ENCODE results near the gene TCF12. TPM values are rescaled to one million over a fixed set of nuclear protein-coding genes. Genes with fewer than 3 reads are reported as not detected.

Gene TCF12
- total and polyA plus RNA-seq, 5 donors from 2014 or later: 45.7 to 83.7 (median 68.2) TPM

GRCh38 chr15:57324944-57325679, 406.7 kb downstream of the TCF12 start:
- no peaks in the 10 kb centered on the region for H3K36me3 Mint-ChIP-seq

GRCh38 chr15:57326196-57326595, 407.8 kb downstream of the TCF12 start:
- Mint-ChIP-seq H3K4me3 (no peak overlapping the region), H3K27me3 (peaks cover 8% of the 10 kb centered on the region), H3K27ac (no peak overlapping the region), H3K4me1 (peaks cover 0 to 9% (median 1%) of the 10 kb centered on the region in 4 donors), H3K9me3 (peaks cover 0 to 2% (median 0%) of the 10 kb centered on the region in 7 donors), H3K36me3 (no peaks in the 10 kb centered on the region)
- Histone ChIP-seq H3K4me1 (ENCODE audit: control insufficient read depth, insufficient read depth, low read length, poor library complexity, severe bottlenecking) (no peaks in the 10 kb centered on the region), H3K27ac (ENCODE audit: insufficient read depth, low read length, poor library complexity, severe bottlenecking) (no peak overlapping the region), H3K36me3 (ENCODE audit: control insufficient read depth, insufficient read depth, low read length) (no peaks in the 10 kb centered on the region), H3K9me3 (ENCODE audit: control insufficient read depth in 2 of 2, low read length in 2 of 2) (no peaks in the 10 kb centered on the region), H3K27me3 (ENCODE audit: control insufficient read depth, insufficient read depth, low read length) (no peaks in the 10 kb centered on the region), H3K4me3 (ENCODE audit: low read depth, low read length) (no peak overlapping the region)
- no peak for DNase-seq
- ATAC-seq (ENCODE audit: low read depth in 2 of 2): no peak

More at GRCh38 chr15:57324944-57325679, 406.7 kb downstream of the TCF12 start:
- Mint-ChIP-seq H3K27me3 (peaks cover 8% of the 10 kb centered on the region), H3K27ac (no peak overlapping the region), H3K4me1 (peaks cover 0 to 9% (median 1%) of the 10 kb centered on the region in 4 donors), H3K9me3 (peaks cover 0 to 2% (median 0%) of the 10 kb centered on the region in 7 donors), H3K4me3 (peak overlapping the region in 1 of 4 donors; percentile 15)
- no peaks in the 10 kb centered on the region for H3K4me1 ChIP-seq (ENCODE audit: control insufficient read depth, insufficient read depth, low read length, poor library complexity, severe bottlenecking)
- H3K4me3 ChIP-seq (ENCODE audit: low read depth, low read length): no peak overlapping the region
- no peak for ATAC-seq (ENCODE audit: low read depth in 2 of 2)
- no peak for DNase-seq
- no peaks in the 10 kb centered on the region for H3K36me3 ChIP-seq (ENCODE audit: control insufficient read depth, insufficient read depth, low read length)
- no peaks in the 10 kb centered on the region for H3K27me3 ChIP-seq (ENCODE audit: control insufficient read depth, insufficient read depth, low read length)
- no peak overlapping the region for H3K27ac ChIP-seq (ENCODE audit: insufficient read depth, low read length, poor library complexity, severe bottlenecking)
- H3K9me3 ChIP-seq (ENCODE audit: control insufficient read depth in 2 of 2, low read length in 2 of 2): no peaks in the 10 kb centered on the region

- no peak overlapping the region for H3K27ac Mint-ChIP-seq
- Histone ChIP-seq H3K36me3 (ENCODE audit: control insufficient read depth, insufficient read depth, low read length) (no peaks in the 10 kb centered on the region), H3K27me3 (ENCODE audit: control insufficient read depth, insufficient read depth, low read length) (no peaks in the 10 kb centered on the region), H3K9me3 (ENCODE audit: control insufficient read depth in 2 of 2, low read length in 2 of 2) (no peaks in the 10 kb centered on the region), H3K27ac (ENCODE audit: insufficient read depth, low read length, poor library complexity, severe bottlenecking) (no peak overlapping the region), H3K4me1 (ENCODE audit: control insufficient read depth, insufficient read depth, low read length, poor library complexity, severe bottlenecking) (no peaks in the 10 kb centered on the region), H3K4me3 (ENCODE audit: low read depth, low read length) (no peak overlapping the region)
- peaks cover 0 to 9% (median 1%) of the 10 kb centered on the region in 4 donors for H3K4me1 Mint-ChIP-seq
- no peak for DNase-seq
- peaks cover 8% of the 10 kb centered on the region for H3K27me3 Mint-ChIP-seq
- ATAC-seq (ENCODE audit: low read depth in 2 of 2): no peak
- no peak overlapping the region for H3K4me3 Mint-ChIP-seq
- H3K9me3 Mint-ChIP-seq: peaks cover 0 to 2% (median 0%) of the 10 kb centered on the region in 7 donors
- no peaks in the 10 kb centered on the region for H3K36me3 Mint-ChIP-seq
Observed at GRCh38 chr15:57327985-57328471, 409.6 kb downstream of the TCF12 start.

GRCh38 chr15:57328479-57328878, 410.0 kb downstream of the TCF12 start:
- Mint-ChIP-seq H3K9me3 (peaks cover 0 to 2% (median 0%) of the 10 kb centered on the region in 7 donors), H3K36me3 (no peaks in the 10 kb centered on the region), H3K4me3 (no peak overlapping the region), H3K27ac (no peak overlapping the region), H3K27me3 (peaks cover 8% of the 10 kb centered on the region), H3K4me1 (peaks cover 0 to 9% (median 1%) of the 10 kb centered on the region in 4 donors)
- Histone ChIP-seq H3K9me3 (ENCODE audit: control insufficient read depth in 2 of 2, low read length in 2 of 2) (no peaks in the 10 kb centered on the region), H3K4me3 (ENCODE audit: low read depth, low read length) (no peak overlapping the region), H3K27ac (ENCODE audit: insufficient read depth, low read length, poor library complexity, severe bottlenecking) (no peak overlapping the region), H3K36me3 (ENCODE audit: control insufficient read depth, insufficient read depth, low read length) (no peaks in the 10 kb centered on the region), H3K4me1 (ENCODE audit: control insufficient read depth, insufficient read depth, low read length, poor library complexity, severe bottlenecking) (no peaks in the 10 kb centered on the region), H3K27me3 (ENCODE audit: control insufficient read depth, insufficient read depth, low read length) (no peaks in the 10 kb centered on the region)
- DNase-seq (no peak), ATAC-seq (ENCODE audit: low read depth in 2 of 2) (no peak)

GRCh38 chr15:57328897-57329296, 410.5 kb downstream of the TCF12 start:
- Histone ChIP-seq H3K4me3 (ENCODE audit: low read depth, low read length) (no peak overlapping the region), H3K36me3 (ENCODE audit: control insufficient read depth, insufficient read depth, low read length) (no peaks in the 10 kb centered on the region), H3K27ac (ENCODE audit: insufficient read depth, low read length, poor library complexity, severe bottlenecking) (no peak overlapping the region), H3K9me3 (ENCODE audit: control insufficient read depth in 2 of 2, low read length in 2 of 2) (no peaks in the 10 kb centered on the region), H3K27me3 (ENCODE audit: control insufficient read depth, insufficient read depth, low read length) (no peaks in the 10 kb centered on the region), H3K4me1 (ENCODE audit: control insufficient read depth, insufficient read depth, low read length, poor library complexity, severe bottlenecking) (no peaks in the 10 kb centered on the region)
- H3K36me3 Mint-ChIP-seq: no peaks in the 10 kb centered on the region
- no peak overlapping the region for H3K4me3 Mint-ChIP-seq
- peaks cover 0 to 2% (median 0%) of the 10 kb centered on the region in 7 donors for H3K9me3 Mint-ChIP-seq
- ATAC-seq (ENCODE audit: low read depth in 2 of 2): no peak
- H3K27ac Mint-ChIP-seq: no peak overlapping the region
- DNase-seq: no peak
- H3K27me3 Mint-ChIP-seq: peaks cover 9% of the 10 kb centered on the region
- H3K4me1 Mint-ChIP-seq: peaks cover 0 to 5% (median 1%) of the 10 kb centered on the region in 4 donors

GRCh38 chr15:57329582-57330367, 411.3 kb downstream of the TCF12 start:
- Mint-ChIP-seq H3K4me1 (peaks cover 0 to 2% (median under 1%) of the 10 kb centered on the region in 4 donors), H3K27ac (no peak overlapping the region), H3K9me3 (peaks cover 0 to 2% (median 0%) of the 10 kb centered on the region in 7 donors), H3K27me3 (peaks cover 17% of the 10 kb centered on the region), H3K4me3 (no peak overlapping the region), H3K36me3 (no peaks in the 10 kb centered on the region)
- no peak for DNase-seq
- no peak overlapping the region for H3K27ac ChIP-seq (ENCODE audit: insufficient read depth, low read length, poor library complexity, severe bottlenecking)
- no peaks in the 10 kb centered on the region for H3K9me3 ChIP-seq (ENCODE audit: control insufficient read depth in 2 of 2, low read length in 2 of 2)
- no peak overlapping the region for H3K4me3 ChIP-seq (ENCODE audit: low read depth, low read length)
- H3K4me1 ChIP-seq (ENCODE audit: control insufficient read depth, insufficient read depth, low read length, poor library complexity, severe bottlenecking): no peaks in the 10 kb centered on the region
- no peak for ATAC-seq (ENCODE audit: low read depth in 2 of 2)
- no peaks in the 10 kb centered on the region for H3K27me3 ChIP-seq (ENCODE audit: control insufficient read depth, insufficient read depth, low read length)
- no peaks in the 10 kb centered on the region for H3K36me3 ChIP-seq (ENCODE audit: control insufficient read depth, insufficient read depth, low read length)

- Histone ChIP-seq H3K27me3 (ENCODE audit: control insufficient read depth, insufficient read depth, low read length) (no peaks in the 10 kb centered on the region), H3K9me3 (ENCODE audit: control insufficient read depth in 2 of 2, low read length in 2 of 2) (no peaks in the 10 kb centered on the region), H3K4me1 (ENCODE audit: control insufficient read depth, insufficient read depth, low read length, poor library complexity, severe bottlenecking) (no peaks in the 10 kb centered on the region), H3K27ac (ENCODE audit: insufficient read depth, low read length, poor library complexity, severe bottlenecking) (no peak overlapping the region), H3K4me3 (ENCODE audit: low read depth, low read length) (no peak overlapping the region), H3K36me3 (ENCODE audit: control insufficient read depth, insufficient read depth, low read length) (no peaks in the 10 kb centered on the region)
- Mint-ChIP-seq H3K36me3 (no peaks in the 10 kb centered on the region), H3K9me3 (no peaks in the 10 kb centered on the region), H3K27ac (no peak overlapping the region), H3K27me3 (peaks cover 17% of the 10 kb centered on the region), H3K4me3 (no peak overlapping the region), H3K4me1 (no peaks in the 10 kb centered on the region)
- ATAC-seq (ENCODE audit: low read depth in 2 of 2) (no peak), DNase-seq (no peak)
Observed at GRCh38 chr15:57330619-57331340, 412.3 kb downstream of the TCF12 start.
